Measurements from ENCODE around the gene ZNF441. TPM values are rescaled to one million over a fixed set of nuclear protein-coding genes. Genes with fewer than 3 reads are reported as not detected.

The ZNF441 gene
- total and polyA plus RNA-seq, 2 of the 13 experiments (the other 11 are each of a cell fraction or from before 2014, with no cell fraction given) = 2.8 to 10.0 TPM

DNA sequence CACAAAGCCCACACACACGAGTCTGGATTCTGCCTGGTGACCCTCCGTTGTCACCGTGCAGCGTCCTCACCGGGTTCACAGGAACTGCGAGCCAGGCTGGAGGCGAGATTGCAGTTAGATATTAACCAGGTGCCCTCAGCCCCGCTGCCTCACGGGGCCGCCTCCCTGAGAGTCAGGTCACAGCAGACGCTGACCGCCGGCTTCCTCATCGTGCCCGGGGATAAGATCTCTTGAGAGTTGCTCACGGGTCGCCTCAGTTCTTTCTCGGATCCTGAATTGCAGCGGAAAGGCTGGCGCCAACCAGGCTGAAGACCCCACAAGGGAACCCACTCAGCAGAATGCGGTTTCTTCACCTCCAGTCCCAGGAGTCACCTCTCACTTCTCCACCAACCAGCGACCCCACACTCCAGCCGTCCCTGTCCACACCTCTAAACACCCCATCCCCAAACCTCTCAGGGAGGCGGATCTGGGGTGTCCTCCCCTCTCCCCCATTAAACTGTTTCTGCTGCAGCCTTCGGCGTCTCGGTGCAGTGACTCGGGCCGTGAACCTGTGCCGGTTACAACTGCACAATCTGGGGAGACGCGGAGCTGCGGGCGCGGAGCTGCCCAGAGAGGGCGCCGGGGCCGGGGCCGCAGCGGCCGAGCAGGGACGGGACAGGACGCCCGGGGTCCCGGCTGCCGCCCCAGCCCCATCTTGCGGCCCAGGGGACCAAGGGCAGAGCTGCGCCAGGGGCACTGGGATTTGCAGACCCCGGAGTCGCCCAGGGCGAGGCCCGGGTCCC lies 28.6 kb upstream of the ZNF441 start (continued):
- TF ChIP-seq, protein P1, sequence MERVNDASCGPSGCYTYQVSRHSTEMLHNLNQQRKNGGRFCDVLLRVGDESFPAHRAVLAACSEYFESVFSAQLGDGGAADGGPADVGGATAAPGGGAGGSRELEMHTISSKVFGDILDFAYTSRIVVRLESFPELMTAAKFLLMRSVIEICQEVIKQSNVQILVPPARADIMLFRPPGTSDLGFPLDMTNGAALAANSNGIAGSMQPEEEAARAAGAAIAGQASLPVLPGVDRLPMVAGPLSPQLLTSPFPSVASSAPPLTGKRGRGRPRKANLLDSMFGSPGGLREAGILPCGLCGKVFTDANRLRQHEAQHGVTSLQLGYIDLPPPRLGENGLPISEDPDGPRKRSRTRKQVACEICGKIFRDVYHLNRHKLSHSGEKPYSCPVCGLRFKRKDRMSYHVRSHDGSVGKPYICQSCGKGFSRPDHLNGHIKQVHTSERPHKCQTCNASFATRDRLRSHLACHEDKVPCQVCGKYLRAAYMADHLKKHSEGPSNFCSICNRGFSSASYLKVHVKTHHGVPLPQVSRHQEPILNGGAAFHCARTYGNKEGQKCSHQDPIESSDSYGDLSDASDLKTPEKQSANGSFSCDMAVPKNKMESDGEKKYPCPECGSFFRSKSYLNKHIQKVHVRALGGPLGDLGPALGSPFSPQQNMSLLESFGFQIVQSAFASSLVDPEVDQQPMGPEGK (CRISPR knock-in tag; IDR thresholded peaks at IDR 0.05) = peak; percentile 11; the same call in 1 of the 2 replicates
- TF ChIP-seq ZNF10 (CRISPR knock-in tag; IDR thresholded peaks at IDR 0.05; ENCODE audit: borderline replicate concordance, low read depth) (no peak), YEATS4 (CRISPR knock-in tag; IDR thresholded peaks at IDR 0.05; ENCODE audit: borderline replicate concordance) (no peak), ZNF530 (CRISPR knock-in tag; IDR thresholded peaks at IDR 0.05; ENCODE audit: low read depth) (no peak), FOXA3 (CRISPR knock-in tag; IDR thresholded peaks at IDR 0.05) (no peak; the same call in 1 of the 2 replicates), NCOA2 (CRISPR knock-in tag; IDR thresholded peaks at IDR 0.05) (peak; percentile 16; the same call in 1 of the 2 replicates), NFKBIZ (CRISPR knock-in tag; IDR thresholded peaks at IDR 0.05) (no peak), EHMT2 (IDR thresholded peaks at IDR 0.05; ENCODE audit: borderline replicate concordance, low read depth, low read length) (no peak), TOE1 (CRISPR knock-in tag; IDR thresholded peaks at IDR 0.05) (no peak), ZNF296 (CRISPR knock-in tag; conservative IDR thresholded peaks at IDR 0.05) (no peak), NR2F6 (IDR thresholded peaks at IDR 0.05) (peak; percentile 27; the same call in 1 of the 2 replicates), NR2F6 (CRISPR knock-in tag; IDR thresholded peaks at IDR 0.05) (peak; percentile 56; the same call in 1 of the 2 replicates), MZF1 (CRISPR knock-in tag; IDR thresholded peaks at IDR 0.05; ENCODE audit: borderline replicate concordance) (no peak), ZC3H13 (CRISPR knock-in tag; IDR thresholded peaks at IDR 0.05) (0 out of 2 replicates have a peak, but pooled peaks have one; percentile 63), ZFP36L2 (CRISPR knock-in tag; IDR thresholded peaks at IDR 0.05) (no peak), ZBTB8A (CRISPR knock-in tag; IDR thresholded peaks at IDR 0.05; ENCODE audit: borderline replicate concordance, low read depth) (no peak), NFE2L2 (IDR thresholded peaks at IDR 0.05; ENCODE audit: low read length) (no peak), MTF2 (CRISPR knock-in tag; IDR thresholded peaks at IDR 0.05; ENCODE audit: borderline replicate concordance) (no peak), ZFP41 (CRISPR knock-in tag; IDR thresholded peaks at IDR 0.05; ENCODE audit: borderline replicate concordance) (no peak), ZBTB21 (CRISPR knock-in tag; IDR thresholded peaks at IDR 0.05) (no peak), MAFF (IDR thresholded peaks at IDR 0.05; ENCODE audit: low read depth, low read length) (no peak), ZNF180 (CRISPR knock-in tag; IDR thresholded peaks at IDR 0.05; ENCODE audit: borderline replicate concordance, low read depth) (no peak), KMT2A (CRISPR knock-in tag; IDR thresholded peaks at IDR 0.05) (peak; percentile 63)
- TF ChIP-seq, protein P2, sequence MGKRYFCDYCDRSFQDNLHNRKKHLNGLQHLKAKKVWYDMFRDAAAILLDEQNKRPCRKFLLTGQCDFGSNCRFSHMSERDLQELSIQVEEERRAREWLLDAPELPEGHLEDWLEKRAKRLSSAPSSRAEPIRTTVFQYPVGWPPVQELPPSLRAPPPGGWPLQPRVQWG (CRISPR knock-in tag; IDR thresholded peaks at IDR 0.05; ENCODE audit: borderline replicate concordance, low read depth) = no peak
- TF ChIP-seq, protein P3, sequence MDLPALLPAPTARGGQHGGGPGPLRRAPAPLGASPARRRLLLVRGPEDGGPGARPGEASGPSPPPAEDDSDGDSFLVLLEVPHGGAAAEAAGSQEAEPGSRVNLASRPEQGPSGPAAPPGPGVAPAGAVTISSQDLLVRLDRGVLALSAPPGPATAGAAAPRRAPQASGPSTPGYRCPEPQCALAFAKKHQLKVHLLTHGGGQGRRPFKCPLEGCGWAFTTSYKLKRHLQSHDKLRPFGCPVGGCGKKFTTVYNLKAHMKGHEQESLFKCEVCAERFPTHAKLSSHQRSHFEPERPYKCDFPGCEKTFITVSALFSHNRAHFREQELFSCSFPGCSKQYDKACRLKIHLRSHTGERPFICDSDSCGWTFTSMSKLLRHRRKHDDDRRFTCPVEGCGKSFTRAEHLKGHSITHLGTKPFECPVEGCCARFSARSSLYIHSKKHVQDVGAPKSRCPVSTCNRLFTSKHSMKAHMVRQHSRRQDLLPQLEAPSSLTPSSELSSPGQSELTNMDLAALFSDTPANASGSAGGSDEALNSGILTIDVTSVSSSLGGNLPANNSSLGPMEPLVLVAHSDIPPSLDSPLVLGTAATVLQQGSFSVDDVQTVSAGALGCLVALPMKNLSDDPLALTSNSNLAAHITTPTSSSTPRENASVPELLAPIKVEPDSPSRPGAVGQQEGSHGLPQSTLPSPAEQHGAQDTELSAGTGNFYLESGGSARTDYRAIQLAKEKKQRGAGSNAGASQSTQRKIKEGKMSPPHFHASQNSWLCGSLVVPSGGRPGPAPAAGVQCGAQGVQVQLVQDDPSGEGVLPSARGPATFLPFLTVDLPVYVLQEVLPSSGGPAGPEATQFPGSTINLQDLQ (CRISPR knock-in tag; IDR thresholded peaks at IDR 0.05) = no peak
- TF ChIP-seq, protein P4, sequence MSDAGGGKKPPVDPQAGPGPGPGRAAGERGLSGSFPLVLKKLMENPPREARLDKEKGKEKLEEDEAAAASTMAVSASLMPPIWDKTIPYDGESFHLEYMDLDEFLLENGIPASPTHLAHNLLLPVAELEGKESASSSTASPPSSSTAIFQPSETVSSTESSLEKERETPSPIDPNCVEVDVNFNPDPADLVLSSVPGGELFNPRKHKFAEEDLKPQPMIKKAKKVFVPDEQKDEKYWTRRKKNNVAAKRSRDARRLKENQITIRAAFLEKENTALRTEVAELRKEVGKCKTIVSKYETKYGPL (CRISPR knock-in tag; IDR thresholded peaks at IDR 0.05) = no peak

All from HepG2 (cell line).